H1 (cell line): ENCODE measurements around the gene RARRES2. TPM values are rescaled to one million over a fixed set of nuclear protein-coding genes. Genes with fewer than 3 reads are reported as not detected.

Experiments
- CTCF ChIA-PET: fragments of 300-600 bp; sonication (Branson Sonifier 250); formaldehyde crosslinking; loops from one replicate; lab custom pipeline; 2021; ENCODE audit not compliant: partially characterized antibody; lab: Charles Lee
- POLR2A ChIA-PET: fragments of 300-600 bp; sonication (Branson Sonifier 250); formaldehyde crosslinking; loops from one replicate; lab custom pipeline; 2021; ENCODE audit warnings: inconsistent platforms; ENCODE audit not compliant: partially characterized antibody; lab: Charles Lee
- DNase-seq, 2 experiments: peaks; one replicate each; pipeline versions ENCODE4 v3.0.0 to v3.0.0-alpha.2; 2010 to 2022; ENCODE audit warnings: low spot score in 2 of 2, low read depth in 1 of 2, mixed read lengths in 1 of 2
- FAIRE-seq: peaks from 2 replicates; lab custom pipeline; 2011; peaks lifted over from hg19 to GRCh38; lab: Jason Lieb, UNC
- H2AFZ ChIP-seq: 2 replicates; pipeline ENCODE4 v1.8.1; 2012; ENCODE audit warnings: low read length, inconsistent platforms
- H2AK5ac ChIP-seq: 2 replicates; pipeline ENCODE4 v1.6.1; 2013; ENCODE audit warnings: low read depth, low read length
- H2BK120ac ChIP-seq: replicated peaks from 2 replicates; pipeline ENCODE3; 2013; ENCODE audit warnings: low read depth, low read length, inconsistent platforms
- H2BK12ac ChIP-seq: 2 replicates; pipeline ENCODE4 v1.6.1; 2013; ENCODE audit warnings: low read depth, low read length
- H2BK15ac ChIP-seq: 2 replicates; pipeline ENCODE4 v1.6.1; 2013; ENCODE audit warnings: low read length
- H2BK20ac ChIP-seq: 2 replicates; pipeline ENCODE4 v1.6.1; 2013; ENCODE audit warnings: low read length
- H2BK5ac ChIP-seq: 2 replicates; pipeline ENCODE4 v1.6.1; 2013; ENCODE audit warnings: low read depth, low read length
- H3K14ac ChIP-seq: 2 replicates; pipeline ENCODE4 v1.6.1; 2013; ENCODE audit warnings: inconsistent platforms; ENCODE audit not compliant: insufficient read length
- H3K18ac ChIP-seq: 2 replicates; pipeline ENCODE4 v1.6.1; 2013; ENCODE audit warnings: low read length; ENCODE audit errors: extremely low read depth
- H3K23ac ChIP-seq: 2 replicates; pipeline ENCODE4 v1.6.1; 2013; ENCODE audit warnings: inconsistent platforms; ENCODE audit not compliant: insufficient read length
- H3K23me2 ChIP-seq: 2 replicates; pipeline ENCODE4 v1.6.1; 2013; ENCODE audit warnings: low read depth, low read length
- H3K27ac ChIP-seq: 2 replicates; pipeline ENCODE4 v1.6.1; 2011; ENCODE audit warnings: low read depth, low read length, inconsistent platforms
- H3K27me3 ChIP-seq, 4 experiments: replicated peaks in 1 of 4; 1 replicate in 1 of 4; 2 replicates in 3 of 4; pipeline versions ENCODE4 v1.6.1 to v1.8.1; 2011 to 2013; ENCODE audit warnings: low read length in 3 of 4, mild to moderate bottlenecking in 3 of 4, inconsistent platforms in 2 of 4, mixed read lengths in 2 of 4, moderate library complexity in 1 of 4; ENCODE audit not compliant: control insufficient read depth in 3 of 4, insufficient read depth in 3 of 4; ENCODE audit errors: extremely low read depth in 1 of 4
- H3K36me3 ChIP-seq, 4 experiments: 2 replicates each; pipeline versions ENCODE4 v1.6.1 to v1.8.1; 2011 to 2013; ENCODE audit warnings: mild to moderate bottlenecking in 4 of 4, low read length in 3 of 4, moderate library complexity in 2 of 4, control low read depth in 1 of 4, inconsistent platforms in 1 of 4; ENCODE audit not compliant: insufficient read depth in 4 of 4, control insufficient read depth in 2 of 4
- H3K4ac ChIP-seq: replicated peaks from 2 replicates; pipeline ENCODE3; 2013; ENCODE audit warnings: low read length, low read depth, mixed read lengths, inconsistent platforms; ENCODE audit not compliant: insufficient read length
- H3K4me1 ChIP-seq, 4 experiments: replicated peaks in 1 of 4; 1 replicate in 1 of 4; 2 replicates in 3 of 4; pipeline versions ENCODE4 v1.6.1 to v1.8.1; 2011 to 2013; ENCODE audit warnings: low read length in 3 of 4, inconsistent platforms in 2 of 4, mixed read lengths in 1 of 4; ENCODE audit not compliant: insufficient read depth in 4 of 4, control insufficient read depth in 3 of 4
- H3K4me2 ChIP-seq, 2 experiments: 2 replicates each; pipeline versions ENCODE4 v1.6.1 to v1.8.1; 2011 to 2013; ENCODE audit warnings: low read depth in 2 of 2, low read length in 2 of 2, control low read depth in 1 of 2, inconsistent platforms in 1 of 2, mild to moderate bottlenecking in 1 of 2; ENCODE audit not compliant: insufficient read depth in 1 of 2
- H3K4me3 ChIP-seq, 4 experiments: fragments of 200-600, 300-600 bp in 1 of 4; sonication (generic), shearing (Covaris generic), sonication (Bioruptor Twin) in 1 of 4; 2 replicates each; pipeline versions ENCODE4 v1.5.1 to v1.8.1; 2011 to 2016; ENCODE audit warnings: low read length in 4 of 4, low read depth in 3 of 4, control low read depth in 2 of 4, inconsistent platforms in 2 of 4, mild to moderate bottlenecking in 2 of 4, mixed read lengths in 1 of 4, moderate library complexity in 1 of 4; ENCODE audit not compliant: insufficient read depth in 2 of 4; ENCODE audit errors: extremely low read depth in 1 of 4
- H3K56ac ChIP-seq: replicated peaks from 2 replicates; pipeline ENCODE3; 2013; ENCODE audit warnings: low read depth, mild to moderate bottlenecking, mixed read lengths, low read length, inconsistent platforms; ENCODE audit not compliant: insufficient read length
- H3K79me1 ChIP-seq: 2 replicates; pipeline ENCODE4 v1.6.1; 2013; ENCODE audit warnings: low read depth, low read length, control low read depth
- H3K79me2 ChIP-seq, 2 experiments: 2 replicates each; pipeline versions ENCODE4 v1.6.1 to v1.8.1; 2012 to 2013; ENCODE audit warnings: low read length in 2 of 2, mild to moderate bottlenecking in 2 of 2, inconsistent platforms in 1 of 2; ENCODE audit not compliant: insufficient read depth in 2 of 2, control insufficient read depth in 1 of 2
- H3K9ac ChIP-seq, 4 experiments: replicated peaks in 1 of 4; 1 replicate in 1 of 4; 2 replicates in 3 of 4; pipeline versions ENCODE4 v1.6.1 to v1.8.1; 2011 to 2013; ENCODE audit warnings: low read depth in 3 of 4, low read length in 3 of 4, control low read depth in 2 of 4, mild to moderate bottlenecking in 2 of 4, moderate library complexity in 2 of 4, inconsistent platforms in 1 of 4; ENCODE audit errors: extremely low read depth in 1 of 4
- H3K9me3 ChIP-seq, 2 experiments: 2 replicates each; pipeline versions ENCODE4 v1.6.1 to v1.8.1; 2012 to 2013; ENCODE audit warnings: mild to moderate bottlenecking in 2 of 2, moderate library complexity in 2 of 2, control low read depth in 1 of 2, inconsistent platforms in 1 of 2, low read depth in 1 of 2, low read length in 1 of 2, mixed read lengths in 1 of 2; ENCODE audit not compliant: insufficient read depth in 2 of 2
- H4K20me1 ChIP-seq, 2 experiments: replicated peaks in 1 of 2; 2 replicates each; pipeline versions ENCODE3 to v1.8.1; 2011 to 2013; ENCODE audit warnings: inconsistent platforms in 2 of 2, low read length in 2 of 2, mild to moderate bottlenecking in 1 of 2; ENCODE audit not compliant: insufficient read depth in 2 of 2, control insufficient read depth in 1 of 2
- H4K5ac ChIP-seq: 2 replicates; pipeline ENCODE4 v1.6.1; 2013; ENCODE audit warnings: low read length, low read depth, mixed read lengths, inconsistent platforms; ENCODE audit not compliant: insufficient read length
- H4K8ac ChIP-seq: 2 replicates; pipeline ENCODE4 v1.8.0; 2013; ENCODE audit warnings: mild to moderate bottlenecking, moderate library complexity, low read length, inconsistent platforms; ENCODE audit not compliant: insufficient read depth; ENCODE audit errors: extremely low read depth
- H4K91ac ChIP-seq: replicated peaks from 2 replicates; pipeline ENCODE3; 2013; ENCODE audit warnings: low read length, mixed read lengths, inconsistent platforms; ENCODE audit not compliant: insufficient read length
- BACH1 ChIP-seq: IDR thresholded peaks from 2 replicates; pipeline ENCODE4 v1.6.1; 2012; ENCODE audit warnings: low read length, improper control_type of control experiment
- CEBPB ChIP-seq: IDR thresholded peaks from 2 replicates; pipeline ENCODE4 v1.6.1; 2012; ENCODE audit warnings: low read depth, low read length
- EP300 ChIP-seq, 2 experiments: IDR thresholded peaks; 1 replicate in 1 of 2; 2 replicates in 1 of 2; pipeline ENCODE4 v1.6.1; 2011 to 2012; ENCODE audit warnings: low read depth in 2 of 2, low read length in 2 of 2, mild to moderate bottlenecking in 2 of 2, borderline replicate concordance in 1 of 2, inconsistent platforms in 1 of 2, moderate library complexity in 1 of 2
- HDAC2 ChIP-seq, 2 experiments: fragments of 300-600 bp in 1 of 2; sonication (generic) in 1 of 2; IDR thresholded peaks; 2 replicates each; pipeline ENCODE4 v1.6.1; 2011 to 2012; ENCODE audit warnings: low read depth in 2 of 2, low read length in 2 of 2, mild to moderate bottlenecking in 2 of 2, moderate library complexity in 2 of 2, borderline replicate concordance in 1 of 2, inconsistent platforms in 1 of 2
- JUN ChIP-seq: IDR thresholded peaks from 2 replicates; pipeline ENCODE4 v1.6.1; 2011; ENCODE audit warnings: low read depth, mild to moderate bottlenecking, improper control_type of control experiment, low read length
- JUND ChIP-seq: IDR thresholded peaks from 2 replicates; pipeline ENCODE4 v1.6.1; 2011; ENCODE audit warnings: mild to moderate bottlenecking, improper control_type of control experiment, low read length
- POLR2A ChIP-seq, 2 experiments: IDR thresholded peaks; 1 replicate in 1 of 2; 2 replicates in 1 of 2; pipeline ENCODE4 v1.6.1; 2011; ENCODE audit warnings: low read depth in 2 of 2, low read length in 2 of 2, mild to moderate bottlenecking in 2 of 2; ENCODE audit errors: control extremely low read depth in 1 of 2
- RBBP5 ChIP-seq: IDR thresholded peaks from 2 replicates; pipeline ENCODE4 v1.7.1; 2012; ENCODE audit warnings: low read depth, mild to moderate bottlenecking, inconsistent platforms, low read length, moderate library complexity, borderline replicate concordance
- TCF12 ChIP-seq: IDR thresholded peaks from 2 replicates; pipeline ENCODE4 v1.6.1; 2011; ENCODE audit warnings: low read depth, mild to moderate bottlenecking, low read length
- WGBS, 2 experiments: shearing (Covaris generic) in 1 of 2; methylation state at CpG; one replicate each; pipeline versions ENCODE4 v1.1.6 to v1.1.7; 2013 to 2015; ENCODE audit warnings: low lambda C conversion rate in 2 of 2, mixed read lengths in 2 of 2, inconsistent platforms in 1 of 2, low coverage in 1 of 2, missing lambda C conversion rate in 1 of 2; ENCODE audit not compliant: insufficient replicate concordance in 2 of 2, insufficient coverage in 1 of 2, insufficient read length in 1 of 2; ENCODE audit errors: extremely low coverage in 1 of 2, missing lambda C conversion rate in 1 of 2; 5-methylcytosine and 5-hydroxymethylcytosine counted together
- polyA plus RNA-seq, 7 experiments: library from polyadenylated mRNA; depleted of rRNA in 3 of 7; stranded (reverse) in 5 of 7; unstranded in 2 of 7; fragments of >200 nt in 5 of 7; fragments of 200-250 nt in 2 of 7; gene quantifications; 1 replicate in 5 of 7; 2 replicates in 1 of 7; 4 replicates in 1 of 7; pipeline versions ENCODE4 v1.2.1 to v1.2.3, GENCODE V29; 2011 to 2013; ENCODE audit warnings: missing spikeins in 2 of 7, mixed read lengths in 2 of 7
- total RNA-seq: library from RNA; stranded (reverse); fragmentation: NEBNext Ultra II Directional; extraction: Animal tissue kit (Norgen Biotek cat#: 25700); gene quantifications from 2 replicates; pipeline ENCODE4 v1.2.1, GENCODE V29; 2021
- TF ChIP-seq, protein P1 (sequence below): IDR thresholded peaks from 2 replicates; pipeline ENCODE4 v1.6.1; 2011; ENCODE audit warnings: low read depth, mild to moderate bottlenecking, low read length; ENCODE audit not compliant: insufficient read depth

The RARRES2 gene
- total and polyA plus RNA-seq, 2 of the 8 experiments (the other 6 are each of a cell fraction or from before 2014, with no cell fraction given): 254 to 441 TPM

DNA sequence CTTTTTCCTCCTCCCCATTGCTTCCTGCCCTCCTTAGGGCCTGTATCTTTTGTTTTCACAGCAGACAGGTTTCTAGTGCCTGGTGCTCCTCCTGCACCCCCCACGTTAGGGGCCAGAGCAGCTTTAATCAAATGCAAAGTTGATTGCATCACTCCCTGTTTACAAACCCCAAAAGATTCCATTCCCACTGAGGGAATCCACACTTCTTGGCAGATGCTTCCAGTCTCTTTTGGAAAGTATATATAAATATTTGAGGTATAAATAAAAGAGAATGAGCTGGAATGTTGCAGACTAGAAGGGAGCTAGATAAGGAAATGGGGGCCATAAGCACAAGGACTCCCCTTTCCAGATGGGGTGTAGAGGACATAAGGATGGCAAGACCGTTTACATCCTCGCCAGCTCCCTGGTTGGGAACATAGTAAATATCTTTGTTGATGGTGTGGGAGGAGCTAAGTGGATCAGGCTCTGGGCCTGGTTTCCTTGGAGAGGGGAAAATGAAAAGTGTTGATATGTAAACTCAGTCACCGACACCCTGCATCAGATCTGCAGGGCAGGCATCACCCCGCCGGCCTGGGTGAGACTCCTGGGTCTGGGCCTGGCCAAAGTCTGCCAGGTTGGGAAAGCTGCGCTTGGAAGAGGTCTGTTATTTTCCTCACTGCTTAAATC is 6.2 kb downstream of the RARRES2 start:
- H3K56ac ChIP-seq: no peak overlapping the region
- H3K14ac ChIP-seq: no peak overlapping the region
- H4K8ac ChIP-seq: no peak overlapping the region
- H3K36me3 ChIP-seq: peaks cover 2 to 25% (median 11%) of the 10 kb centered on the region in 4 experiments; a peak in 6 of 8 replicates
- peak overlapping the region; percentile 99; the same call in 1 of the 2 replicates for H2AK5ac ChIP-seq
- no peak overlapping the region for H2BK15ac ChIP-seq
- WGBS, 2 experiments: 38% methylated on average over 7 of the region's 7 CpGs; no CpG with 5 or more reads in 1 of the 2 experiments
- H2AFZ ChIP-seq: no peak overlapping the region
- H2BK120ac ChIP-seq: no peak overlapping the region
- peaks cover 11 to 58% (median 32%) of the 10 kb centered on the region in 4 experiments for H3K4me1 ChIP-seq
- peak overlapping the region; percentile 15 for H4K5ac ChIP-seq
- H3K79me1 ChIP-seq: peaks cover 6% of the 10 kb centered on the region
- FAIRE-seq (peak; percentile 62), DNase-seq (peak in 1 of 2 experiments; percentile 54)
- peak overlapping the region; percentile 8 for H4K91ac ChIP-seq
- CTCF ChIA-PET: interaction anchor here (0.8 to 2.2 kb wide), 7 partner anchors 8 to 83 kb away, joined by 3 to 10 read pairs (median 3); no protein-coding TSS in a partner anchor
- H3K4me2 ChIP-seq: peak overlapping the region; percentile 31 to 52; a peak in 3 of 4 replicates
- H3K23ac ChIP-seq: no peak overlapping the region
- H3K4ac ChIP-seq: no peak overlapping the region
- peaks cover 0 to 18% of the 10 kb centered on the region in 2 experiments; a peak in 2 of 4 replicates for H3K79me2 ChIP-seq
- no peak overlapping the region; a peak in 2 of 7 replicates for H3K9ac ChIP-seq
- H3K18ac ChIP-seq: peak overlapping the region; percentile 71; the same call in 1 of the 2 replicates
- 0 out of 2 replicates have a peak overlapping the region, but pooled peaks have one; percentile 9 for H2BK20ac ChIP-seq
- no peaks in the 10 kb centered on the region for H3K9me3 ChIP-seq
- H2BK5ac ChIP-seq: peak overlapping the region; percentile 89
- H3K23me2 ChIP-seq: peaks cover 5% of the 10 kb centered on the region; the same call in 1 of the 2 replicates
- H4K20me1 ChIP-seq: peaks cover 9 to 18% of the 10 kb centered on the region in 2 experiments
- H3K27me3 ChIP-seq: peaks cover 0 to 2% (median 1%) of the 10 kb centered on the region in 4 experiments; a peak in 1 of 7 replicates
- peak overlapping the region in 1 of 4 experiments; percentile 22; a peak in 1 of 8 replicates for H3K4me3 ChIP-seq
- POLR2A ChIA-PET: interaction anchor here (0.7 to 7.6 kb wide), 16 partner anchors 8 to 79 kb away, joined by 3 to 76 read pairs (median 4); partner anchors contain the start of genes ACTR3C, LRRC61 and REPIN1
- peak overlapping the region; percentile 99 for H2BK12ac ChIP-seq
- peak overlapping the region; percentile 60; the same call in 1 of the 2 replicates for H3K27ac ChIP-seq
- no peak for TF ChIP-seq BACH1
- TF ChIP-seq CEBPB: peak; percentile 99
- TF ChIP-seq RBBP5: peak; percentile 18; the same call in 1 of the 2 replicates
- peak; percentile 88 for TF ChIP-seq JUND
- TF ChIP-seq HDAC2 (IDR thresholded peaks at IDR 0.05; ENCODE audit: borderline replicate concordance in 1 of 2, low read depth in 2 of 2, low read length in 2 of 2): 0 out of 4 replicates have a peak, but pooled peaks of 1 of the 2 experiments have one; percentile 13
- peak in 1 of 2 experiments; percentile 54; a peak in 1 of 3 replicates for TF ChIP-seq POLR2A (IDR thresholded peaks at IDR 0.05; ENCODE audit: control extremely low read depth in 1 of 2, low read depth in 2 of 2, low read length in 2 of 2)
- TF ChIP-seq EP300 (IDR thresholded peaks at IDR 0.05; ENCODE audit: borderline replicate concordance in 1 of 2, low read depth in 2 of 2, low read length in 2 of 2): peak in 1 of 2 experiments; percentile 85; a peak in 1 of 3 replicates
- peak; percentile 89; the same call in 1 of the 2 replicates for TF ChIP-seq TCF12
- TF ChIP-seq, protein P1, sequence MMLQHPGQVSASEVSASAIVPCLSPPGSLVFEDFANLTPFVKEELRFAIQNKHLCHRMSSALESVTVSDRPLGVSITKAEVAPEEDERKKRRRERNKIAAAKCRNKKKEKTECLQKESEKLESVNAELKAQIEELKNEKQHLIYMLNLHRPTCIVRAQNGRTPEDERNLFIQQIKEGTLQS: peak; percentile 88
- peak; percentile 61; the same call in 1 of the 2 replicates for TF ChIP-seq JUN
